Measurements from ENCODE around the gene STK11IP. TPM values are rescaled to one million over a fixed set of nuclear protein-coding genes. Genes with fewer than 3 reads are reported as not detected.

STK11IP gene
- total and polyA plus RNA-seq, 2 of the 4 experiments (the other 2 are of a cell fraction): 14.5 to 19.7 TPM

GRCh38 chr2:219628986-219629901 lies 31.6 kb downstream of the STK11IP start:
- in situ Hi-C loops (cut with MboI; ENCODE audit: low sequenced_read_pairs): no loop called here
- Histone ChIP-seq H3K4me3 (ENCODE audit: insufficient read depth, low read depth, low read length) (no peak overlapping the region), H3K23ac (ENCODE audit: low read depth, low read length) (no peak overlapping the region), H4K20me1 (ENCODE audit: insufficient read depth, low read length) (no peaks in the 10 kb centered on the region; the same call in none of the 2 replicates), H3K4me1 (ENCODE audit: control insufficient read depth, insufficient read depth, low read length) (no peaks in the 10 kb centered on the region; the same call in none of the 2 replicates), H3K36me3 (ENCODE audit: control insufficient read depth, insufficient read depth, low read length) (peaks cover 5% of the 10 kb centered on the region; the same call in 1 of the 2 replicates), H3K4me2 (ENCODE audit: low read depth, low read length) (no peak overlapping the region), H2AK5ac (ENCODE audit: low read depth, low read length) (no peak overlapping the region), H2AK9ac (replicated peaks; ENCODE audit: low read depth, low read length, poor library complexity) (peak overlapping the region; percentile 13), H4K8ac (ENCODE audit: low read depth in 2 of 2, low read length in 2 of 2) (no peak overlapping the region), H2AFZ (replicated peaks; ENCODE audit: low read length, poor library complexity) (no peak overlapping the region), H2BK120ac (ENCODE audit: low read depth, low read length) (no peak overlapping the region), H2BK5ac (ENCODE audit: low read depth, low read length, poor library complexity, severe bottlenecking) (no peak overlapping the region), H3K27ac (ENCODE audit: insufficient read depth, low read length) (no peak overlapping the region), H3K27me3 (ENCODE audit: control insufficient read depth, insufficient read depth, low read length) (peaks cover 25% of the 10 kb centered on the region), H3K9ac (ENCODE audit: low read depth, low read length) (no peak overlapping the region), H3K9me3 (ENCODE audit: control insufficient read depth, insufficient read depth, low read length) (no peaks in the 10 kb centered on the region), H3K9me1 (ENCODE audit: insufficient read depth, low read length) (no peaks in the 10 kb centered on the region; the same call in 1 of the 2 replicates), H3K56ac (ENCODE audit: extremely low read depth, insufficient read depth, low read length) (no peak overlapping the region), H3K79me1 (ENCODE audit: low read depth in 1 of 2, low read length in 2 of 2) (no peaks in the 10 kb centered on the region), H2BK20ac (ENCODE audit: low read depth, low read length) (no peak overlapping the region), H3K4ac (ENCODE audit: low read depth, low read length) (no peak overlapping the region), H2BK15ac (ENCODE audit: low read depth, low read length) (no peak overlapping the region), H4K91ac (ENCODE audit: insufficient read depth, low read depth, low read length) (no peak overlapping the region), H4K5ac (ENCODE audit: low read depth, low read length) (no peak overlapping the region), H3K18ac (ENCODE audit: low read depth, low read length) (no peak overlapping the region), H3K14ac (replicated peaks; ENCODE audit: low read depth, low read length) (no peak overlapping the region)
- intact Hi-C loops (cut with micrococcal nuclease): no loop called here
- BruUV-seq (replicated peaks): no TSS peak
- CTCF ChIA-PET: interaction anchor here (0.9 to 1.2 kb wide), 2 partner anchors 88 to 134 kb away, joined by 3 read pairs; no protein-coding TSS in a partner anchor
- dilution Hi-C loops (cut with HindIII; ENCODE audit: low sequenced_read_pairs, unreplicated experiment): no loop called here
- no peak for ATAC-seq (ENCODE audit: low read depth)
- WGBS, 2 experiments (ENCODE audit: extremely low coverage in 2 of 2, insufficient read length in 1 of 2): 100% methylated on average over 1 of the region's 16 CpGs; no CpG with 5 or more reads in 1 of the 2 experiments
- no peak for DNase-seq
- TF ChIP-seq MAFK (IDR thresholded peaks at IDR 0.05; ENCODE audit: low read depth, low read length) (no peak), RCOR1 (IDR thresholded peaks at IDR 0.05; ENCODE audit: insufficient replicate concordance, low read length) (no peak), CTCF (conservative IDR thresholded peaks at IDR 0.05; ENCODE audit: low read depth, low read length) (no peak), ELK1 (IDR thresholded peaks at IDR 0.05; ENCODE audit: borderline replicate concordance, low read depth, low read length) (no peak), FOS (IDR thresholded peaks at IDR 0.05; ENCODE audit: low read depth, low read length) (no peak), MXI1 (IDR thresholded peaks at IDR 0.05; ENCODE audit: borderline replicate concordance, low read depth, low read length) (no peak), SMC3 (IDR thresholded peaks at IDR 0.05; ENCODE audit: low read depth, low read length) (no peak), CEBPB (IDR thresholded peaks at IDR 0.05; ENCODE audit: low read depth, low read length) (no peak), RAD21 (IDR thresholded peaks at IDR 0.05; ENCODE audit: low read length) (no peak), USF2 (IDR thresholded peaks at IDR 0.05; ENCODE audit: low read depth, low read length) (no peak), BHLHE40 (IDR thresholded peaks at IDR 0.05; ENCODE audit: low read depth, low read length) (no peak), CHD1 (IDR thresholded peaks at IDR 0.05; ENCODE audit: low read depth, low read length) (no peak), POLR2A (IDR thresholded peaks at IDR 0.05; ENCODE audit: low read depth, low read length) (no peak), MAZ (IDR thresholded peaks at IDR 0.05; ENCODE audit: borderline replicate concordance, low read depth, low read length) (no peak)
- POLR2A ChIA-PET (ENCODE audit: unreplicated experiment): no interaction called here

All from IMR-90 (cell line).